Trophoblast cell (in vitro differentiated cells and primary cell): ENCODE measurements around the gene GABRG3.

Experiments used
- DNase-seq, 2 donors: peaks; one replicate each; pipeline ENCODE4 v3.0.0-alpha.2; 2016
- H2AFZ ChIP-seq: 2 replicates; pipeline ENCODE4 v1.6.1; 2013; ENCODE audit warnings: low read length, moderate library complexity, mild to moderate bottlenecking; ENCODE audit not compliant: insufficient read depth, poor library complexity
- H2AK5ac ChIP-seq: 2 replicates; pipeline ENCODE4 v1.6.1; 2013; ENCODE audit warnings: mild to moderate bottlenecking, low read length
- H2BK120ac ChIP-seq: 2 replicates; pipeline ENCODE4 v1.6.1; 2013; ENCODE audit warnings: low read length, mild to moderate bottlenecking, moderate library complexity; ENCODE audit not compliant: insufficient read depth, poor library complexity
- H2BK12ac ChIP-seq: 2 replicates; pipeline ENCODE4 v1.6.1; 2013; ENCODE audit warnings: mild to moderate bottlenecking, low read length, moderate library complexity
- H2BK5ac ChIP-seq: 2 replicates; pipeline ENCODE4 v1.6.1; 2013; ENCODE audit warnings: low read length, low read depth, moderate library complexity, mild to moderate bottlenecking; ENCODE audit not compliant: poor library complexity
- H3K14ac ChIP-seq: 2 replicates; pipeline ENCODE4 v1.6.1; 2013; ENCODE audit warnings: mild to moderate bottlenecking, low read length
- H3K18ac ChIP-seq: 2 replicates; pipeline ENCODE4 v1.6.1; 2013; ENCODE audit warnings: mild to moderate bottlenecking, low read length
- H3K23ac ChIP-seq: 2 replicates; pipeline ENCODE4 v1.6.1; 2013; ENCODE audit warnings: low read length
- H3K27ac ChIP-seq: 2 replicates; pipeline ENCODE4 v1.5.1; 2013; ENCODE audit warnings: low read depth, mild to moderate bottlenecking, inconsistent platforms, low read length, moderate library complexity
- H3K27me3 ChIP-seq: 2 replicates; pipeline ENCODE4 v1.6.1; 2013; ENCODE audit warnings: inconsistent platforms, mild to moderate bottlenecking, low read length, moderate library complexity; ENCODE audit not compliant: insufficient read depth
- H3K36me3 ChIP-seq, 2 experiments: 1 replicate in 1 of 2; 2 replicates in 1 of 2; pipeline ENCODE4 v1.6.1; 2013; ENCODE audit warnings: low read length in 2 of 2, mild to moderate bottlenecking in 2 of 2, moderate library complexity in 1 of 2; ENCODE audit not compliant: insufficient read depth in 2 of 2, control insufficient read depth in 1 of 2
- H3K4ac ChIP-seq: 2 replicates; pipeline ENCODE4 v1.6.1; 2013; ENCODE audit warnings: low read depth, mild to moderate bottlenecking, low read length, moderate library complexity
- H3K4me1 ChIP-seq, 2 experiments: 1 replicate in 1 of 2; 2 replicates in 1 of 2; pipeline ENCODE4 v1.6.1; 2013; ENCODE audit warnings: low read length in 2 of 2, mild to moderate bottlenecking in 2 of 2, moderate library complexity in 1 of 2; ENCODE audit not compliant: insufficient read depth in 2 of 2, control insufficient read depth in 1 of 2
- H3K4me2 ChIP-seq: 2 replicates; pipeline ENCODE4 v1.6.1; 2013; ENCODE audit warnings: inconsistent platforms, mild to moderate bottlenecking, low read length, moderate library complexity
- H3K4me3 ChIP-seq: 2 replicates; pipeline ENCODE4 v1.5.1; 2013; ENCODE audit warnings: mild to moderate bottlenecking, low read depth, low read length, inconsistent platforms
- H3K79me1 ChIP-seq: one replicate; pipeline ENCODE4 v1.6.1; 2013; ENCODE audit warnings: low read length
- H3K79me2 ChIP-seq: 2 replicates; pipeline ENCODE4 v1.6.1; 2013; ENCODE audit warnings: low read length, mild to moderate bottlenecking; ENCODE audit not compliant: control insufficient read depth, insufficient read depth, poor library complexity
- H3K9ac ChIP-seq: 2 replicates; pipeline ENCODE4 v1.6.1; 2013; ENCODE audit warnings: mild to moderate bottlenecking, low read length
- H3K9me3 ChIP-seq: 2 replicates; pipeline ENCODE4 v1.6.1; 2013; ENCODE audit warnings: low read depth, mild to moderate bottlenecking, control low read depth, inconsistent platforms, low read length; ENCODE audit not compliant: insufficient read depth
- H4K12ac ChIP-seq: 2 replicates; pipeline ENCODE4 v1.6.1; 2013; ENCODE audit warnings: low read depth, mild to moderate bottlenecking, low read length, moderate library complexity
- H4K8ac ChIP-seq: 2 replicates; pipeline ENCODE4 v1.6.1; 2013; ENCODE audit warnings: low read depth, mild to moderate bottlenecking, low read length, moderate library complexity
- H4K91ac ChIP-seq: one replicate; pipeline ENCODE4 v1.6.1; 2013; ENCODE audit warnings: low read depth, mild to moderate bottlenecking, low read length, moderate library complexity
- WGBS: extraction: QIAGEN DNeasy Blood & Tissue Kit; methylation state at CpG from one replicate; pipeline ENCODE4 v1.1.7; 2013; ENCODE audit warnings: missing lambda C conversion rate; ENCODE audit not compliant: insufficient read length, insufficient coverage; ENCODE audit errors: extremely low coverage; 5-methylcytosine and 5-hydroxymethylcytosine counted together

The GABRG3 gene

DNA sequence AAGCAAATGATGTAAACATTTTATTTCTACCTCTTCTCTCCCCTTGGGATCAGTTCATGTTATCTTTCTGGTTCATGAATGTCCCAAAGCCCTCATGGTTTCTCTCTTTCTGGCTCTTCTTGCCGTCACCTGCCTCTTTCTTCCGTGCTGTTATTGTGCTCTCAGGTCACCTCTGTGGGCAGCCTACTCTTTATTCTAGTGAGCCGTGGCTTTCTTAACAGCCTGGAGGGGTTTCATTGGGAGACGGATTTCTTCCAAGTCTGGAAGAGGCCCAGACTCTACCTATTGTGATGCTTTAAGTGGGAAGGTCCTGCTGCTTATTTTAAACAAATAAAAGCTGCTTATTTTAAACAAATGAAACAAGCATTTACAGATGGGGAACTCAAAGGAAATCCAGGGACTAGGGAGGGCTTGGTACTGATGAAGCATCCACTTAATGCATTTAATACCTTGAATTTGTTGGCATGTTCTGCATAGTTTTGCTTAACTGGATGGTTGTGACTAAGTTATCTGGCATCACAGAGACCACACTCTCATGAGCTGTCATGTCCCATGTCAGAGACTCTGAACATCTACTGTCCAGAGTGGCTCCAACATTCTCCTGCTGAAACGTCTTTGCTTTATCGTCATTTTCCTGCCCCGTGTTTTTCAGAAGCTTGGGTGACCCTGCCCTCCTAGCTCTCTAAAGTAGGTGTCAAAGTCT lies 443.3 kb downstream of the GABRG3 start:
- Histone ChIP-seq H3K27ac (no peak overlapping the region), H3K4ac (no peak overlapping the region), H3K27me3 (no peaks in the 10 kb centered on the region), H2BK5ac (no peak overlapping the region), H3K79me2 (no peaks in the 10 kb centered on the region), H3K4me1 (no peaks in the 10 kb centered on the region), H3K4me3 (no peak overlapping the region), H4K8ac (no peak overlapping the region), H3K18ac (no peak overlapping the region), H3K4me2 (no peak overlapping the region), H4K91ac (no peak overlapping the region), H2BK120ac (no peak overlapping the region), H3K9me3 (no peaks in the 10 kb centered on the region), H2AFZ (no peak overlapping the region), H3K9ac (no peak overlapping the region), H4K12ac (no peak overlapping the region), H2AK5ac (no peak overlapping the region), H2BK12ac (no peak overlapping the region), H3K79me1 (no peaks in the 10 kb centered on the region), H3K36me3 (no peaks in the 10 kb centered on the region), H3K14ac (no peak overlapping the region), H3K23ac (no peak overlapping the region)
- no peak for DNase-seq
- no CpG with 5 or more reads among the region's 7 CpGs for whole genome bisulfite sequencing

- H2BK120ac ChIP-seq, result no peak overlapping the region
- H3K9ac ChIP-seq, result no peak overlapping the region
- H3K4me3 ChIP-seq, result no peak overlapping the region
- no peaks in the 10 kb centered on the region for H3K79me1 ChIP-seq
- H4K12ac ChIP-seq, result no peak overlapping the region
- no peaks in the 10 kb centered on the region for H3K4me1 ChIP-seq
- no peak for DNase-seq
- no peak overlapping the region for H3K27ac ChIP-seq
- WGBS, result no CpG with 5 or more reads among the region's 5 CpGs
- no peak overlapping the region for H2AFZ ChIP-seq
- H3K27me3 ChIP-seq, result no peaks in the 10 kb centered on the region
- no peak overlapping the region for H3K4ac ChIP-seq
- no peak overlapping the region for H2BK5ac ChIP-seq
- H2BK12ac ChIP-seq, result no peak overlapping the region
- no peak overlapping the region for H4K8ac ChIP-seq
- H3K36me3 ChIP-seq, result no peaks in the 10 kb centered on the region
- no peak overlapping the region for H3K14ac ChIP-seq
- no peak overlapping the region for H2AK5ac ChIP-seq
- H3K79me2 ChIP-seq, result no peaks in the 10 kb centered on the region
- no peak overlapping the region for H3K23ac ChIP-seq
- no peaks in the 10 kb centered on the region for H3K9me3 ChIP-seq
- H3K4me2 ChIP-seq, result no peak overlapping the region
- H4K91ac ChIP-seq, result no peak overlapping the region
- H3K18ac ChIP-seq, result no peak overlapping the region
Measured at GRCh38 chr15:27418726-27419125, 447.7 kb downstream of the GABRG3 start.

DNA sequence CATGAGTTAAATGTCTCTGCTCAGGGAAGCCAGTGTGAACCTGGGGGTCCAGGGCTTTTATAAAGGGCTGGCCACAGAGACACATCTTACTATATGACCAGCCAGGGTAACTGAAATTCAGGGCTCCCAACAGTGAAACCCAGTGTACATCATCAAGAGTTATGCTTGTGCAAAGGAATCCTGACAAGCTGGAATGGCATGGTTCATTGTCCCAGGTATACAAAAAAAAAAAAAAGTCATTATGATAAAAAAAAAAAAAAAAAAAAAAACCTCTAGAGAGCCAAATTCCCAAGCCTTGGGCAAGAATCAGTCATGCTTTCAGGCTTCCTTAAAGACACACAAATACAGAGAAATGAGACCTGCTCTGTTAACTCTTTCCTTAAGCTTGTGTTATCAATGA lies 452.0 kb downstream of the GABRG3 start:
- Histone ChIP-seq H4K91ac (no peak overlapping the region), H3K23ac (no peak overlapping the region), H3K79me1 (no peaks in the 10 kb centered on the region), H4K12ac (no peak overlapping the region), H3K4me3 (no peak overlapping the region), H3K27me3 (no peaks in the 10 kb centered on the region), H3K9me3 (no peaks in the 10 kb centered on the region), H3K4me2 (no peak overlapping the region), H3K4ac (no peak overlapping the region), H3K79me2 (no peaks in the 10 kb centered on the region), H3K4me1 (no peaks in the 10 kb centered on the region), H3K27ac (no peak overlapping the region), H2AFZ (no peak overlapping the region), H3K36me3 (no peaks in the 10 kb centered on the region), H3K14ac (no peak overlapping the region), H4K8ac (no peak overlapping the region), H3K9ac (no peak overlapping the region), H2BK5ac (no peak overlapping the region), H2BK120ac (no peak overlapping the region), H2BK12ac (no peak overlapping the region), H3K18ac (no peak overlapping the region), H2AK5ac (no peak overlapping the region)
- no peak for DNase-seq

GRCh38 chr15:27426805-27427204 lies 455.8 kb downstream of the GABRG3 start:
- H4K12ac ChIP-seq, result no peak overlapping the region
- no peaks in the 10 kb centered on the region for H3K79me1 ChIP-seq
- no peak overlapping the region for H3K23ac ChIP-seq
- no peak overlapping the region for H3K4ac ChIP-seq
- no peak overlapping the region for H3K9ac ChIP-seq
- H3K79me2 ChIP-seq, result no peaks in the 10 kb centered on the region
- H3K27me3 ChIP-seq, result no peaks in the 10 kb centered on the region
- no peak overlapping the region for H2BK12ac ChIP-seq
- H4K8ac ChIP-seq, result no peak overlapping the region
- H2BK5ac ChIP-seq, result no peak overlapping the region
- no peak overlapping the region for H4K91ac ChIP-seq
- no peak overlapping the region for H3K4me2 ChIP-seq
- H3K27ac ChIP-seq, result no peak overlapping the region
- no peak overlapping the region for H2AFZ ChIP-seq
- no peaks in the 10 kb centered on the region for H3K36me3 ChIP-seq
- no peak for DNase-seq
- WGBS, result no CpG with 5 or more reads among the region's 1 CpG
- H3K18ac ChIP-seq, result no peak overlapping the region
- H3K4me1 ChIP-seq, result no peaks in the 10 kb centered on the region
- H3K4me3 ChIP-seq, result no peak overlapping the region
- no peak overlapping the region for H3K14ac ChIP-seq
- H2AK5ac ChIP-seq, result no peak overlapping the region
- no peak overlapping the region for H2BK120ac ChIP-seq
- H3K9me3 ChIP-seq, result no peaks in the 10 kb centered on the region
